Measurements from ENCODE around the gene SYCN.

SYCN gene, protein sequence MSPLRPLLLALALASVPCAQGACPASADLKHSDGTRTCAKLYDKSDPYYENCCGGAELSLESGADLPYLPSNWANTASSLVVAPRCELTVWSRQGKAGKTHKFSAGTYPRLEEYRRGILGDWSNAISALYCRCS

DNA sequence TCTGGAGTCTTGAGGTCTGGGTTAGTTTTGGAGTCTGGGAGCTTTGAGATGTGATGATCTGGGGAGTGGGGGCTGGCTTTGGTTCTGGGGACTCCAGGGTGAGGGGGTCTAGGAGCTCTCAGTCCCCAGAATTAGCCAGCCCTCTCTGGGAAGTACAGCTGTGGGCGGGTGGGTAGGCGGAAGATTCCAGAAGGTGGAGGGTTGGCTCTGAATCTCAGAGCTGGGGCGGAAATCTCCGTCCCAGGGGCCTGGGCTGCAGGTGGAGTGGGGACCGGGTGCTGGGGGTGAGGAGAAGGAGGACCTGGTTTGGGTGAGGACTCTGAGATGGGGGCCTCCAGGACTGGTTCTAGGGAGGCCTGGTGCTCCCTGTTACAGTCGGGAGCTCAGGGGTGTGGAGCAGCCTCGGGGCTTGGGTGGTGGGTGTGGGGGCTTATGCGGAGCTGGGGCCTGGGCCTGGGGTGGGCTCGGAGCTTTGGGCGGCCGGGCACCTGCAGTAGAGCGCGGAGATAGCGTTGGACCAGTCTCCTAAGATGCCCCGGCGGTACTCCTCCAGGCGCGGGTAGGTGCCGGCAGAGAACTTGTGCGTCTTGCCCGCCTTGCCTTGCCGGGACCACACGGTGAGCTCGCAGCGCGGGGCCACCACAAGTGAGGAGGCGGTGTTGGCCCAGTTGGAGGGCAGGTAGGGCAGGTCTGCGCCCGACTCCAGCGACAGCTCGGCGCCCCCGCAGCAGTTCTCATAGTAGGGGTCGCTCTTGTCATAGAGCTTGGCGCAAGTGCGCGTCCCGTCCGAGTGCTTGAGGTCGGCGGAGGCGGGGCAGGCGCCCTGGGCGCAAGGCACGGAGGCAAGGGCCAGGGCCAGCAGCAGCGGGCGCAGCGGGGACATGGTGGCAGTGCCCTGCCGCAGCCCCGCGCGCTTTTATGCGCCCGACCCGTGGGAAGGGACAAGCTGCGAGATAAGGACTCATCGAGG is at the start of gene SYCN:
TSS of gene SYCN (minus strand) at position 892 of the 970 bp plus-strand sequence. CDS start at position 883, 9 bp downstream.
- TF ChIP-seq, protein P1, sequence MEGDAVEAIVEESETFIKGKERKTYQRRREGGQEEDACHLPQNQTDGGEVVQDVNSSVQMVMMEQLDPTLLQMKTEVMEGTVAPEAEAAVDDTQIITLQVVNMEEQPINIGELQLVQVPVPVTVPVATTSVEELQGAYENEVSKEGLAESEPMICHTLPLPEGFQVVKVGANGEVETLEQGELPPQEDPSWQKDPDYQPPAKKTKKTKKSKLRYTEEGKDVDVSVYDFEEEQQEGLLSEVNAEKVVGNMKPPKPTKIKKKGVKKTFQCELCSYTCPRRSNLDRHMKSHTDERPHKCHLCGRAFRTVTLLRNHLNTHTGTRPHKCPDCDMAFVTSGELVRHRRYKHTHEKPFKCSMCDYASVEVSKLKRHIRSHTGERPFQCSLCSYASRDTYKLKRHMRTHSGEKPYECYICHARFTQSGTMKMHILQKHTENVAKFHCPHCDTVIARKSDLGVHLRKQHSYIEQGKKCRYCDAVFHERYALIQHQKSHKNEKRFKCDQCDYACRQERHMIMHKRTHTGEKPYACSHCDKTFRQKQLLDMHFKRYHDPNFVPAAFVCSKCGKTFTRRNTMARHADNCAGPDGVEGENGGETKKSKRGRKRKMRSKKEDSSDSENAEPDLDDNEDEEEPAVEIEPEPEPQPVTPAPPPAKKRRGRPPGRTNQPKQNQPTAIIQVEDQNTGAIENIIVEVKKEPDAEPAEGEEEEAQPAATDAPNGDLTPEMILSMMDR (IDR thresholded peaks at IDR 0.05; ENCODE audit: low read length, missing control alignments): no peak
- no peak within 1 kb of the TSS for H3K4me3 ChIP-seq (replicated peaks; ENCODE audit: low read depth, low read length)
- no peak for DNase-seq (ENCODE audit: low read depth)

DNA sequence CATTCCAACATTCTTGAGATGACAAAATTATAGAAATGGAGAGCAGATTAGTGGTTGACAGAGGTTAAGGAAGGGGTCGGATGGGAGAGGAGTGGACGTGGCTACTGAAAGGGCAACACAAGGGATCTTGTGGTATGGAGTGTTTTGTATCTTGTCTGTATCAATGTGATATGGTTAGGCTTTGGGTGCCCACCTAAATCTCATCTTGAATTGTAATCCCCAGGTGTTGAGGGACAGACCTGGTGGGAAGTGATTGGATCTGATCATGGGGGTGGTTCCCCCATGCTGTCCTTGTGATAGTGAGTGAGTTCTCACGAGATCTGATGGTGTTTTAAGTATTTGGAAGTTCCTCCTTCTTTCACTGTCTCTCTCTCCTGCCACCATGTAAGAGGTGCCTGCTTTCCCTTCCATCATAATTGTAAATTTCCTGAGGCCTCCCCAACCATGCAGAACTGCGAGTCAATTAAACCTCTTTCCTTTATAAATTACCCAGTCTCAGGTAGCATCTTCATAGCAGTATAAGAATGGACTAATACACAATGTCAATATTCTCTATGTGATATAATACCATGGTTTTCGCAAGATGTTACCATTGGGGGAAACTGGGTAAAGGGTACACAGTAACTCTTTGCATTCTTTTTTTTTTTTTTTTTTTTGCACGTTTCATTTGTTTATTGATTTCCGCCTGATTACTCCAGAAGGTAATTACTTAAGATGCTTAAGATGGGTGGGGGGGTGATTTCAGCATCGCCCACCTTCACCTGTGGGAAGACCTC is 49.5 kb upstream of the SYCN start:
- TF ChIP-seq, protein P1 (IDR thresholded peaks at IDR 0.05; ENCODE audit: low read length, missing control alignments): no peak
- H3K4me3 ChIP-seq (replicated peaks; ENCODE audit: low read depth, low read length): no peak overlapping the region

DNA sequence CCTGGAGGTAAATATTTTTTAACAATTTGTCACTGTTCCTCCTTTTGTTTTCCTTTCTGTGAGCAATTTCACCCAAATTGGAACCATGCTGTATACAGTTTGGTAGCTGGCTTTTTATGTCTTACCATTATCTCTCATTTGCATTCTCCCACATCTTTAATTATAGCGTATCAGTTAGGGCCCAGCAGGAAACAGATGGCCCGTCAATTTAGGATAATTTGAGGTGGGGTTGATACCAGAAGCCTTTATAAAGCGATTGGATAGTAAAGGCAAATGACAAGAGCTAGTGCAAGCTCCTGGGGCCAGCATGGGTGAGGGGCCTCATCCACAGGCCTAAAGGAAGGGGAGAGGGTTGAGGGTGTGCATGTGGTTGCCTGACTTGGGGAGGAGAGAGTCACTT is 48.4 kb upstream of the SYCN start:
- TF ChIP-seq, protein P1 (IDR thresholded peaks at IDR 0.05; ENCODE audit: low read length, missing control alignments): no peak
- DNase-seq (ENCODE audit: low read depth): no peak
- H3K4me3 ChIP-seq (replicated peaks; ENCODE audit: low read depth, low read length): no peak overlapping the region

More for the DNA sequence above, 49.5 kb upstream of the SYCN start:
- DNase-seq (ENCODE audit: low read depth): no peak

DNA sequence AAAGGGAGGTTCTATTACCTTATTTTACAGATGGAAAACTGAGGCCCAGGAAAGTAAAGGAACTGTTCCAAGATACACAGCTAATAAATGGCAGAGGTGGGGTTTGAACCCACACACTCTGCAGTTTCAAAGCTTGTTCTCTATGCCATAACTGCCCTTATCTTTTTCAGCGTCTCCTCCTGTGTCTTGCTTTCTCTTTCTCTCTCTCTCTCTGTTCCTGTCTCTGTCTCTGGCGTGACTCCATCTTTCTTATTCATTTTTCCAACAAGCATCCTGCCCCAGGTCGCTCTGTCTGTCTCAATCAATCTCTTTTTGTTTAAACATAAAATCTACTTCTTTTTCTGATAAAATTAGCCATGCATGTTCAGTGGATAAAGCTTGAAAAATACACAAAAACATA is 47.8 kb upstream of the SYCN start:
- no peak overlapping the region for H3K4me3 ChIP-seq (replicated peaks; ENCODE audit: low read depth, low read length)
- TF ChIP-seq, protein P1 (IDR thresholded peaks at IDR 0.05; ENCODE audit: low read length, missing control alignments): no peak
- DNase-seq (ENCODE audit: low read depth): no peak

DNA sequence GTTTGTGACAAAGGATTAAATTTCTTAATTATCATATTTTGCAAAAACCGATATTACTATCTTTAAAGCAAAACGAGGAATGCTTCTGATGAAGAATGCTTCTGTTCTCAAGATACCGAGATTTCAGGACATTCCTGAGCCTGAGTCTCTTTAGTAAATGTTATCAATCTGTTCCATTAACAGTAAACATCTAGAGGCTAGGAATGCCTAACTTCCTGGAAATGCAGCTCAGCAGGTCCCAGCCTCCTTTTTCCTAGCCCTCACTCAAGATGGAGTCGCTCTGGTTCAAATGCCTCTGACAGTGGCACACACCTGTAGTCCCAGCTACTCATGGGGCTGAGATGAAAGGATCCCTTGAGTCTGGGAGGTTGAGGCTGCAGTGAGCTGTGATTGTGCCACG is 47.0 kb upstream of the SYCN start:
- TF ChIP-seq, protein P1 (IDR thresholded peaks at IDR 0.05; ENCODE audit: low read length, missing control alignments): no peak
- DNase-seq (ENCODE audit: low read depth): no peak
- no peak overlapping the region for H3K4me3 ChIP-seq (replicated peaks; ENCODE audit: low read depth, low read length)

DNA sequence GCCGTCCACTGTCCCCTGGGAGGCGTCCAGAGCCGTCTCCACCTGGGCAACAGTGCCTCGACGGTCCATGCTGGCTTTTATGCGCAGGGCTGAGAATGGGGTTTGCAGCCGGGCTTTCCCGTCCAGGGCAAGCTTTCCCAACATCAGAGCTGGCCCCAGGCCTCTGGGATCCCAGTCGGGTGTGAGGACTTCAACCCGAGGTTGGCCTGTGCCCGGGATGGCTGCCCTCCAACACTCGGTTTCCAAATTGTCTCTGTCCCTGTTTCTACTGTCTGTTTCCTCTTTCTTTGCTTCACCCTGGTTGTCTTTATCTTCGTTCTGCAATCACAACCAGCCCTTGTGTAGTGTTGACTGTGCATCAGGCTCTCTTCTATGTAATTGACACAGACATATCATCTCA is 44.7 kb upstream of the SYCN start, which contains the start of gene IFNL4:
TSS of gene IFNL4 (minus strand) at position 51 of the 400 bp plus-strand sequence.
- H3K4me3 ChIP-seq (replicated peaks; ENCODE audit: low read depth, low read length): no peak within 1 kb of the TSS
- TF ChIP-seq, protein P1 (IDR thresholded peaks at IDR 0.05; ENCODE audit: low read length, missing control alignments): no peak

More for the DNA sequence above, 44.7 kb upstream of the SYCN start, which contains the start of gene IFNL4:
- DNase-seq (ENCODE audit: low read depth): no peak
